HG02938 (cell line): Measurements from ENCODE around the gene GRID2.

Experiments
- ATAC-seq: cut with Tn5 transposase; IDR thresholded peaks from one replicate; pipeline ENCODE4 v1.9.1; 2021; ENCODE audit warnings: mild to moderate bottlenecking, moderate library complexity; ENCODE audit not compliant: unreplicated experiment

GRID2 gene

DNA sequence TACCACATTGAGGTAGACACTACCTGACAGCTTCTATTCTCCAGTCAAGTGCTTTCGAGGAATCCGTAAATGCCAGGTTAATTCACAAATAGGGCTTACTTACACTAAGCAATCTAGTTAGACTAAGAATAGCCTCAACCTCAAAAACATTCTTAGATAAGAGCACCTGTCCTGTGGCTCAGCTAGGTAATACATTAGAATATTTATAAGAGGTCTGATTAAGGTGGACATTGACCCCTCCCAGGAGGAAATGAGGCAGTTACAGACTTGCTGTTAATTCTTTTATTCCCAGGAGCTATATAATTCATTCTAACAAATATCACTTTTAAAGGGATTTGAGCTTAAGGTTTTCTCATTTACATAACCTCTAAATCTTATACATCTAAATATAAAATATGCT is 758.1 kb downstream of the GRID2 start:
- no peak for ATAC-seq

DNA sequence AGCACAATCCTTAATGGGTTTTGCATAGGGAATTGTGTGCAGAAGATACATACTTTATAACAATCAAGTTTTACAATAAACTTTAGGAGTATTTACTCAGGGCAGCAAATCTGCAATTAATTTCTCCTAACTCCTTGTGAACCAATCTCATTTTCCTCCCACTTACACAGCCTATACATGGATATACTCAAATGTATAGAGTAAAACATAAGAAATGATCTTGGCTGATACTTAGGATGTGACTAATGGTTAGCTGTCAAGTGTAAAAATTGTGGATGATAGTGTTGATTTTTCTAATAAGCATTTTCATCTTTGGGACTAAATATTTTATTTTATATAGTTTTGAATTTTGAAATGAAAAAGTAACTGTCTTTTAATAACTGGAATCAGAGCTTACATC is 759.6 kb downstream of the GRID2 start:
- no peak for ATAC-seq

DNA sequence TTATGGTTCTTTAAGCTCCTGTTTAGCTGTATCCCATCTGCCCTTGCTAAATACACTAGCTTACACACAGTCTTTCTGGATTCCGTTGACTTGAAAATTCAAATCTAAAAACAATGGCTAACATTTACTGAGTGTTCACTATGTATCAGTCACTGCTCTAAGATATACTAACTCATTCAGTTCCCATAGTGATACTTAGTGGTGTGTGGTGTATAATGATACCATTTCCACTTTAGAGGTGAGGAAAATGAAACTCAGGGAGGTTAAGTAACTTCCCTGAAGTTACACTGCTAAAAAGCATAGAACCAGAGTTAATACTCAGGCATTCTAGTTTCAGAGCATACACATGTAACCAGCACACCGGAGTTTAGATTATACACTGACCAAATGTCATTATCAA is 762.0 kb downstream of the GRID2 start:
- no peak for ATAC-seq

DNA sequence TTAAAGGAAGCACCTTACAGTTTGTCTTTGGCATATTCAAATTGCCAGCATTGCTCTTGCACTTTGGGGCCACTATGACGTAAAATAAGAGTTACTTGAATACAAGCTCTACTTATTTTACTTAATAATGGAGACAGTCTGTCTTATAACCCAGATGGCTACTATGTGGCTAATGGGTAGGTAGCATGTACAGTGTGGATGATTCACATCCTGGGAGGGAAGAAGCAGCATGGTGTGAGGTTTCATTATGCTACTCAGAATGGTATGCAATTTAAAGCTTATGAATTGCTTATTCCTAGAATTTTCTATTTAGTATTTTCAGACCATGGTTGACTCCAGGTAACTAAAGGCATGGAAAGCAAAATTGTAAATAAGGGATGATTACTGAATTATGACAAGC is 763.0 kb downstream of the GRID2 start:
- ATAC-seq, result no peak

DNA sequence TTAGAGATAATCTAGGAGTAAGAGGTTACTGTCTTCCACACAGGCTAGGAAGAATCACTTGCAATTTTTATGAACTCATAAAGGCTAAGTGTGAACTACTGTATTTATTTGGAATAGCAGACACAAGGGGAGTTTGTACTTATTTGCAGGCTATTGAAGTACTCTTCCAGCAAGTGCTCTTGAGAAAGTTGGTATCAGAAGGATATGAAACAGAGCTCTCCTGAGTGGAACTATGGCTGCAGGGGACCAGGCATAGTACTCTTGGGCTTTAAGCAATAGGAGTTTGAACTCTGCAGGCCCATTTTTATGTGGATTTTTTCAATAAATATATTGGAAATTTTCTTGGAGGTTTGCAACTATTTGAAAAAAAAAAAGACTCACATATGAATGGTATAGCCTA is 768.5 kb downstream of the GRID2 start:
- no peak for ATAC-seq

DNA sequence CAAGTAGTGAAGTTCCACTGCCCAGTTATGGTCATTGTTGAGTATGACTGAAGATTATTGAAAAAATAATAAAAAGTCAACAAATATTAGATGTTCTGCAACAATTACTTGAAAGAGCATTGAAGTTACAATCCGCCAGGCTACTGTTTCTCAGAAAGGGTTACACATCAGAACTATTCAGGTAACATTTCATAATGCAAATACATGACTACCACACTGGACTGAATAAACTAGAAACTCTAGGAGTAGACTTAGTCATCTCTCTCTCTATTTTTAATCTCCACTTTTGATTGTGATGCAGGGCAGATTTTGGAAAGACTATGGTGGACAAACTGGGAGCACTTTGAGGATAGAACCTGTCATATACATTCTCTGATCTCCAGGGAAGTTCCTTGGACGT is 776.5 kb downstream of the GRID2 start:
- ATAC-seq, result no peak

DNA sequence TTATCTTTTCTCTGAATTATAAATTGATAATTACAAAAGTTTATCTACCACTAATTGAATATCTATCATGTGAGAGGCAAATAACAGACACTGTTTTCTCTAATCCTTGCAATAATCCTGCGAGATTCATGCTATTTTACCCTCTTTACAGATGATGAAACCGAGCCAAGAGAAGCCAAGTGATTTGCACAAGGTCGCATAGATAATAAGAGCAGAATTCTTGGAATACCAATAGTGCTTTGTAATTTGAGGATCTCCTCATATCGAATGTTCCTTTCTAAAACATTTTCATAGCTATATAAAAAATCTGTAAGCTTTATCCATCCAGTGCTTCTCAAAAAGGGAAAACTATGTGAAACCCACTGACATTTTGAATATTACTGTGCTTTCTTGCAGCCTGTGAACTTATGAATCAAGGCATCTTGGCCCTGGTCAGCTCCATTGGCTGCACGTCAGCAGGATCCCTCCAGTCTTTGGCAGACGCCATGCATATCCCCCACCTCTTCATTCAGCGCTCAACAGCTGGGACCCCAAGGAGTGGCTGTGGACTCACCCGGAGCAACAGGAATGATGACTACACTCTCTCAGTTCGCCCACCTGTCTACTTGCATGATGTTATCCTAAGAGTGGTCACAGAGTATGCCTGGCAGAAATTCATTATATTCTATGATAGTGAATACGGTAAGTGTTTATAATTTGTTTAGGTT is 781.0 kb downstream of the GRID2 start:
- no peak for ATAC-seq

DNA sequence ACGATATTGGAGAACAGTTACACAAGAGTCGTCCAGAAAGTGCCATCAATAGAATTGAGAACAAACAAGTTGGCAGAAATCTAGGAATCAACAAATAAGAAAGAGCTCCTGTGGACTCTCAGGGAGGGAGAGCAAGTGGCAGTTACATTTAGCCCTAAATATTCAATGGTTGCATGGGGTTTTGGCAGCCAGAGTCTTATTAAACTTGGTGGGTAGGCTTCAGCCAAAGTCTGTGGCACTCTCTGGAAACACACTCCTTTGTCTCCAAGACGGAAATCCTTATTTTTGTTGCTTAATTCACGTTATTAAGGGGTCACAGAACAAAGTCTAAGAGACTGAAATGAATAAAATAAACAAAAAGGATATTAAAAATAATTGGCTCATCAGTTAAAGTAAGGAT is 782.6 kb downstream of the GRID2 start:
- ATAC-seq, result no peak

DNA sequence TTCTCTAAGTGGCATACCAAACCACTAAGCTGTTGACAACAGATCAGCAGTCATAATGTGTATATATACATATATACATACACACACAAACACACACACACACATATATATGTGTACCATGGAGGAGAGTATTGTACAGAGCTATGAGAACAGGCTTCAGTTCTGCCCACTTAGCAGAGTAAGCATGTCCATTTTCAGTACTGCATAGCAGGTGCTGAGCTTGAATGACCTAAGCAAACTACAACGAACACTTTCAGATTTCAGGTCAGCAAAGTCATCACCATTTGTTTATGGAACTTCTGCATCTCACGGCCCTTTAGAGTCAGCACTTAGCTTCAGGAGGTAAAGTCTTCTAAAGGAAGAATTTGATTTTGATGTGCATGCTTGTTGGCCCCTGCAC is 789.0 kb downstream of the GRID2 start:
- no peak for ATAC-seq

DNA sequence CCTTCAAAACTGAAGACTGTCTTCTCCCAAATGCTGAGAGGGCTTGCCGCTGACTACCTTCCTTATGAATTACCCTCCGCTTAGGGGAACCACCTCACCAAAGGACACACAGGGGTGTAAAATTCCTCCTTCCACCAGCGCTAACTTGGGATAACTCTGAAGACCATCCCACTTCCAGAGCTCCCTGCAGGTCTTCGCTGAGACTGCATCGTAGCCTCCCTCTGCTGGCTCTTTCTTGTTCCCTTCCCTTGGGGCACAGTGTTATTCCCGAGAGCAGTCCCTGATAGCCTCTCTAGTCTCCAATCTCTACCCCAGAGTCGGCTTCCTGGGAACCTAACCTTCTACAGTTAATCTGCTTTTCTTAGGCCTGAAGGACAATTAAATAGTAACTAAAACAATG is 799.3 kb downstream of the GRID2 start:
- ATAC-seq, result no peak

DNA sequence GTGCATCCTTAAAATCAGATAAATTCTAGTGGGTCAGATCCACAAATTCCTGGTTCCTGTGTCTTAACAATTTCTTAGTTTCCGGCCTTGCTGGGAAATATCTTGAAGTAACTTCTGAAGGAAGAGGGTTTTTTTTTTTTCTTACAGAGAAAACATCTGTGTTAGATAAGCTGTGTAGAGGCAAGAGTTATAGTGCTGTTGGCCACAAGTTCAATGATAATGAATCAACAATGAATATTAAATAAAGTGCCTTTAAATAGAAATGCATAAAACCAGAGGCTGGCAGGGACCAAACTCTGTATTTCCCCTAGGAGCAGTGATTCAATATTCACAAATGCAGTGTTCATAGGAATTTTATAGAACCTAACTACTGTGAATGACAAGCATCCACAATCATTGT is 812.9 kb downstream of the GRID2 start:
- no peak for ATAC-seq

DNA sequence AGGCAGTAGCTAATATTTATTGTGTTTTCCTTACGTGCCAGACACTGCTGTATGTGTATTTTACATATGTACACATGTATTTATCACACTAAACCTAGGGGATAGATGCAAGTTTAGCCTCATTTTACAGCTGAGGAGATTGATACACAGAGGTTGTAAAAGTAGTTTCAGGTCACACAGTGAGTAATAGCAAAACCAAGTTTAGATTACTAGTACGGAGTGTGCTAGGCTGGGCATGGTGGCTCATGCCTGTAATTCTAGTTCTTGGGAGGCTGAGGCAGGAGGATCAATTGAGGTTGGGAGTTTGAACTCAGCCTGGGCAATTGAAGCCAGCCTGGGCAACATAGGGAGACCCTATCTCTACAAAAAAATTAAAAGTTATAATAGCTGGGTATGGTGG is 823.7 kb downstream of the GRID2 start:
- ATAC-seq, result no peak

DNA sequence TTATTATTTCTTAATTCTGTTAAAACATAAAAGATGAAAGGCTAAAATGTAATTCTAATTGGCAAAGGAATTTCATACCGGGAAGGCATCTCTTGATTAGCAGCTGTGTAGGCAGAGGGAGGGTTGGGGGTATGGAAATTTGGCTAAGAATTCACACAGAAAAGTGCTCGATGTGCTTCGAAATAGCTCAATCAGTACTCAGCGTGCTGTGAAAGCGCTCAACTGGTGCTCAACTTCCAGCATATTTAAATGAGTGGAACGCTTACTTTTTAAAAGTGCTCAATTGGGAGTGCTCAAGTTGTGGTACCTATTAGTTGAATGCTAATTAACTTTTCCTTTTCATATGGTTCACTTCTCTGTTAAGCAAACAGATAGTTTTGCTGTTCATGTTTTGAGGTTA is 828.9 kb downstream of the GRID2 start:
- no peak for ATAC-seq

DNA sequence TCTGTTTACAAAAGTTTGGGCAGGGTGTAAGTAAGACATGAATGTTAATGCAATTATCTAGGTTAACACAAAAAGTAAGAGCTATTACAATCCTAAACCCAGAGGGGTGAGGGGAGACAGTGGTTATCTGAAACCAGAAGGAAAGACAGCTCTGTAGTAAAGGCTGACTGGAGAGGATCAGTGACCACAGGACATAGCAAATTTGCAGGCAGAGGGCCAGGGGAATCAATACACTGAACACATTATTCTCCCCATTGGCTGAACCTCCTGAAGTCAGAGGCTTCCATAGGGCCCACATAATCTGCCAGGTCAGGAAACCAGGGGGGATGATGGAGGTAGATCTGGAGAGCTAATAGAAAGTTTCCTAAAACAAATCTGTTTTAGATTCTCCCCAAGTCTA is 835.4 kb downstream of the GRID2 start:
- ATAC-seq, result no peak

DNA sequence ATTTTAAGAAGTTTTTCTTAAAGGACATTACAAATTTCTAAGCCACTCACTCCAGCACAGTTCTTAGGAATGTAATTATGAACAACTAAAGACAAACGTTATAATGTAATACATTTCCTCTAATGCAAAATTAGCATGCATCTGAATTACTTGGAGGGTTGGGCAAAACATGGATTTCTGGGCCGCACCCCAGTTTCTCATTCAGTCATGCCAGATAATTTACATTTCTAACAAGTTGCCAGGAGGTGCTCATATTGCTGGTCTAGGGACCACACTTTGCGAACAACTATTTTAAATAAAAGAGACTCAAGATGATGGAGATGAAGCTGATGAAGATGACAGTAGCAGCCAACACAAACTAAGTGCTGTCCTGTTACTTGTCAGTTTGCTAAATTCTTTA is 840.1 kb downstream of the GRID2 start:
- no peak for ATAC-seq

DNA sequence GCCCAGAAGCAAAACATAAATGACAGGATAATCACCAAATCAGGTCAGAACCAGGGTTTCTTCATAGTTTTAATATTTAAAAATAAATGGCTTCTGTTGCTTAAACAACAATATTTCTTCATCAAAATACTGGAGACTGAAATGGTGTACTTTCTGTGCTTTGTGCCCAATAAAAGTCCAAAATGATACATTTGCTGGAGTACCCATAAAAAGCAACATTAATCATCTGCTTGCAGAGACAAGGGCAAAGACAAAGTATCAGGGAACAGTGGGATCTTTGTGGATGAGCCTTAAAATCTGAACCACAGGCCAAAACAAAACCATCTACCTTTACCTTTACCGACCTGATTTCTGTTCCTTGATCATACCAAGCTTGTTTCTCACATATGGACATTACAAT is 840.9 kb downstream of the GRID2 start:
- ATAC-seq, result no peak

DNA sequence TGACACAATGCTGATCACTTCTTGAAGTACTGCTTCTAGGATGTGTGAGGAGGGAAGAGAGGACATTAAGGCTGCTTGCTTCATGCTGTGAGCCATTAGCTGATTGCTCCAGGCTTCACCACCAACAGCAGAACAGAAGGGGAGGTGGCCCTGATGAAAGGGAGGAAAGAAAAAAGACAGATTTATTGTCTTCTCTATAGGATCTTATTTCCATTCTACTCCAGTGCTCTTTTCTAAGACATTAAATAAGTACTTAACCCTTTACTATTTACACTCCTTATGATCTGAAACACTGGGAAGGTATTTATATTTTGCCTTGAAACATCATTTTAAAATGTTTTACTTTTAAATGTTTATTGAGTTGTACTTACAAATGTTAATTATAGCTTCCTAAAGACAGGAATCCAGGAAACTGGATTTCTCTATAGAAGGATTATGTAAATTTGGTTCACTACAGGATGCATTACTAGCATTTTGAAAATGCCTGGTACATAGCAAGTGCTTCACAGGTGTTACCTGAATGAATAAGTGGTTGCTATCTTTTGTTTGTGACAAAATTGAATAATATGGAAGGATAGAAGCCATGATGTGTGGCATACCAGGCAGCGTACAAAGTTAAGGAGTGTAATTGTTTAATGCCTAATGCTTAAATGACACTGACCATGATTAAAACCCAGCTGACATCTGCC is 843.9 kb downstream of the GRID2 start:
- ATAC-seq, result no peak

DNA sequence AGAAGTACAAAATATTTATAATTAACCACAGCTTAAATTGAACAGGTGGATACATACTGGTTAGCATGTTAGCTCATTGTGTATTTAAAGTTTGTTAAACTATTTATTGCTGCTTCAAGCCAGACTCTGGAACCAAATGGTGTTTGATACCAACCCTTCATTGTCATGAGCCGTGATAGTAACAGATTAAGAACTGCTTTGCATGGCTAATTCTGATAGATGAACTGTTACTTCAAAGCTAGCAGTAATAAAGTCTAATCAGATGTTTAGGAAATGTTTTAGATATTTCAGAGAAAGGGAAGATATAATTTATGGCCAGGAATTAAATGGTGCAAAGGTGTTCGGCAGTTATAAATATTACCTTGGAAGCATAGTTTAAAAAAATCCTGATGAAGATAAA is 848.7 kb downstream of the GRID2 start:
- ATAC-seq, result no peak

DNA sequence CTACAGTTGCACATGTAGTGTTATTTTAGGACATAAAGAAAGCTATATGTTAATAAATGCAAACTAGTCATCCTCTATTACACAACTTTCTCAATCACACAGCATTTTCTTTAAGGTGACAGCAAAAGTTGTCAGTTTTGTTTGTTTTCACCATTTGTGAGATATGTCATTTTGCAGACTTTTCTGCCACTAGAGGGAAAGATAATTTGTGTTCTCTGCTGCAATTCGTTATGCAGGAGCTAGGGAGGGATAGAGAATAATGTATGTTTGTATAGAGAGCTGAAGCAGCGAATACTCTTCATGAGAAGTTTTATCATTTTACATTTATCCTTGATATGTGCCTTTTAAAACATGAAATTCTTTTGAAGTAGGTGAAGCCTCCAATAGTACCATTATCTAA is 854.2 kb downstream of the GRID2 start:
- ATAC-seq, result no peak

DNA sequence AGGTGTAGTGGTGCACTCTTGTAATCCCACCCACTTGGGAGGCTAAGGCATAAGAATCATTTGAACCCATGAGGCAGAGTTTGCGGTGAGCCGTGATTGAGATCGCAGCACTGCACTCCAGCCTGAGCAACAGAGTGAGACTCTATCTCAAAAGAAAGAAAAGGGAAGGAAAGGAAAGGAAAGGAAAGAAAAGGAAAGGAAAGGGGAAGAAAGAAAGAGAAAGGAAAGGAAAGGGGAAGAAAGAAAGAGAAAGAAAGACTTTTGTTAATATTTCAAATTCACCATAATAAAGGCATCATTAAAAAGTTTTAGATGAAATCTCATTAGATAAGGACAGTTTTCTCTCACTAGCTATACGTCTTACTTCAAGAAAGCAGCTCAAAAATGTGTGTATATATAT is 864.3 kb downstream of the GRID2 start:
- no peak for ATAC-seq

DNA sequence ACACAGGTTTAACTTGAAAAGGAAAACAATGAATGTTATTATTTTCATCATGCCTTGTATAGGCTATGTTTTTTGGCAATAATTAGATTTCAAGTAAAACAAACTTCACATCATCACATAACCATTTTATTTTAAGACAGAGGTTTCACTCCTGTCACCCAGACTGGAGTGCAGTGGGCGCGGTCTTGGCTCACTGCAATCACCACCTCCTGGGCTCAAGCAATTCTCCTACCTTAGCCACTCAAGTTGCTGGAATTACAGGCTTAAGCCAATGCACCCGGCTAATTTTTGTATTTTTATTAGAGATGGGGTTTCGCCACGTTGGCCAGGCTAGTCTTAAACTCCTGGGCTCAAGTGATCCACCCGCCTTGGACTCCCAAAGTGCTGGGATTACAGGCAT is 866.2 kb downstream of the GRID2 start:
- ATAC-seq, result no peak

DNA sequence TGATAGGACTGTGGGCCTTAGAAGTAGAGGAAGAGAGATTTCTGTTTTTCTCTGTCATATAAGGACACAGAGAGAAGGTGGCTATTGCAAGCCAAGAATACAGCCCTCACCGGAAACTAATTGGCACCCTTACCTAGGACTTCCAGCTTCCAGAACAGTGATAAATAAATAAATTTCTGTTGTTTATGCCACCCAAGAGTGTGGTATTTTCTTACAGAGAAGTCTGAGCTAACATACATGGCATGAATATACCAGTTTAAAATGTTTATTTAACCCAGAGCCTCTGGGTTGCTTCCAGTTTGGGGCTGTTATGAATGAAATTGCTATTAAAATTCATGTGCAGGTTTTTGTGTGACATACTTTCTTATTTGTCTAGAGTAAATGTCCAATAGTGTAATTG is 870.8 kb downstream of the GRID2 start:
- ATAC-seq, result no peak

DNA sequence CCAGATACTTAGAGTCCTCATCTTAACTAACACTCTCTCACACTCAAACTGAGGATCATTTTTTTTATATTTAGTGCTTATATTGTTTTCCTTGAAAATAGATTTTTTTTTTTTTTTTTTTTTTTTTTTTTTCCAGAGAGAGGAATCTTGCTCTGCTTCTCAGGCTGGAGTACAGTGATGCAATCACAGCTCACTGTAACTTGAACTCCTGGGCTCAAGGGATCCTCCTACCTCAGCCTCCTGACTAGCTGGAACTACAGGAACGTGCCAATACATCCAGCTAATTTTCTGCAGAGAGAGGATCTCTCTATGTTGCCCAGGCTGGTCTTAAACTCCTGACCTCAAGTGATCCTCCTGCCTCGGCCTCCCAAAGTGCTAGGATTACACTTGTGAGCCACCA is 874.5 kb downstream of the GRID2 start:
- no peak for ATAC-seq
